ENCODE data around the gene LRP5.

- TF ChIP-seq GATA2 (IDR thresholded peaks at IDR 0.05; ENCODE audit: low read depth, low read length) (no peak), GATA3 (IDR thresholded peaks at IDR 0.05; ENCODE audit: low read depth, low read length) (no peak)
Observed at GRCh38 chr11:68412593-68413475, 100.4 kb downstream of the LRP5 start.

All from SH-SY5Y (cell line).